ENCODE data around the gene SORCS1.
A peak's percentile ranks its signal among the peaks of the same experiment; 100 is the strongest.
"Not testable (repeated sequence)": the region's sequence is repeated elsewhere in the genome, so short reads cannot be mapped to it uniquely, and the experiment has no call there.

SORCS1 gene

DNA sequence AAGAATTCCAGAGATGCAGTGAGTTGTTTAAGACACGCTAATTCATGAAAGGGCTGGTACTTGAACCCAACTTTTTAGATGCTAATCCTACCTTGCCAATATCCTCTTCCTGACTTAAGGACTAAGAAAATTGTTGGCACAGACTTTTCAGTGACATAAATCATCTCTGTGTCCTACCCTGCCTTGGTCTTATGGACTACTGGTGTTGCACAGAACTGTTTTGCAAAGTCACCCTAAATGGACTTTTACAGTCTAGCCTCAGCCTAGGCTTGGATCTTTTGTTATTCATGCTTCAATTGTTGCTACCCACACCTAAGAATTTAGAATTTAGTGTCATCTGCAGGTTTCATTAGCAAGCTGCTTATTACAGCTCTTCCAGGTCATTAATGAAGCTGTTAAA lies 112.7 kb downstream of the SORCS1 start:
- no peak for DNase-seq (ENCODE audit: low spot score)

DNA sequence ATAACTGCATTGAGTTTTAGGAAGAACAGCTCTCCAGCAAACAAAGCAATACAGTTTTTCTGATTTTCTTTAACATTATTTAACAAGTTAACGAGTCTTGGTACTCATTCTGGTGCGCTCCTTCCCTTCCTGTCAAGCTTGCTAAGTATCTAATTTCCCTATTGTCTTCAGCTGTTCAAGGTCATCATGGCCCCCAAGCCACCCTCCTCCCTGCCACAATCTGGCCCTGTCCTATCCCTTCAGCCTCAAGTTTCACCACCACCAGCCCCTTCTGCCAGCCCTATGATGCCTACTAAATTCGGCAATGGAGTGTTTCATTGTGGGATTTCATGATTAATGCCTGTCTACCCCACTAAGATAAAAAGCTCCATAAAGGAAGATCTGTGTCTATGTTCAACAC lies 121.0 kb downstream of the SORCS1 start:
- DNase-seq (ENCODE audit: low spot score), result no peak

DNA sequence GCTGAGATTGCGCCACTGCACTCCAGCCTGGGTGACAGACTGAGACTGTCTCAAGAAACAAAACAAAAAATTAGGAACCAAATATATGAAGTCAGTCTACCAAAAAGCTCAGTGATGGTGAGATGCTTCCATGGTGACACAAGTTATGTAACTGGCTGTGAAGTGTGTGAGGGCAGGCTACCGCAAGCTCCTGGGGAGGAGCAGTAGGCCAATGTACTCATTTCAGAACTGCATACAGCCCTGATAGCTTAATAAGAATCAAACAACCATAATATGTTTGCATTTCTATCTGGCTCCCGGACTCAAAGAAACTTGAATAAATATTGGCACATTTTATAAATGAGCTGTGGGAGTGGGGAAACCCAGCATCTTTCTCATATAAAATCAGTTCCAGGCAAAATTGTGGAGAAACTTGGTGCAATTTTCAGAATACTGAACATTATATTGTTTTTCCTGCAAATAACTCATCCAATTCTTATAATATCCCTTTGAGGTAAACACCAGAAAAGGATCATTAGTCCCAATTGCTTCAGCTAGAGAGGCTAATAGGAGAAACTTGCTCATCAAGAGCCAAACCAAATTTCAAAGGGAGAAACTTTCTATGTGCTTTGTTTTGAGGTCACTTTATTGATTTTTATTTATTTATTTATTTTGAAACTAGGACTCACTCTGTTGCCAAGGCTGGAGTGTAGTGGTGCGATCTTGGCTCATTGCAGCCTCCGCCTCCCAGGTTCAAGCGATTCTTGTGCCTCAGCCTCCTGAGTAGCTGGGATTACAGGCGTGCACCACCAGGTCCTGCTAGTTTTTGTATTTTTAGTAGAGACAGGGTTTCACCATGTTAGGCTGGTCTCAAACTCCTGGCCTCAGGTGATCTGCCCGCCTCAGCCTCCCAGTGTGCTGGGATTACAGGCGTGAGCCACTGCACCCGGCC lies 127.0 kb downstream of the SORCS1 start:
- no peak for DNase-seq (ENCODE audit: low spot score)

DNA sequence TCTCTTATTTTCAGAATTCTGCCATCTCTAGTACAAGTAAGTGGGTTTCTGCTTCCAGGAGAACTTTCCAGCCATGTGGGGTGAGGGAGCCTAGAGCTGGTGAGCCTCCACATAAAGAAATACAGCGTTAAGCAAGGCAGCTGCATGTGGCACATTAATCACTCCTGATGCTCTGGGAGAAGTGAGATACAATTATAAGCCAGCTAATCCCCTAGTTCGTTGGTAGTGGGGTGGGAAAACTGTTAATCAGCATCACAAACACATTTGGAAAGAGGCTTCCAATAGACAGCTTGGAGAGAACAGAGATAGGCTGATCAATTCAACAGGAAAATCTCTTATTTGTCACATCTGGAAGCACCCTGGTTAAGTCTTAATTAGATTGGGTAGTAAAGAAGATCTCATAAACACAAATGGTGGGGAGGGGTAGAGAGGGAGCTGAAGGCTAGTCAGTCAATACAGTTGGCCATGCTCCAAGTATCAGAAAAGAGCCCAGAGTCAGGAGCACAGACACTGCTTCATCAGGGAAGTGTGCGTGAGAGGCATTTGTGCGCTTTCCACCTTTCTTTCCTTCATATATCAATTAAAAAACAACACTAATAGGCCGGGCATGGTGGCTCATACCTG lies 130.6 kb downstream of the SORCS1 start:
- DNase-seq (ENCODE audit: low spot score), result no peak

DNA sequence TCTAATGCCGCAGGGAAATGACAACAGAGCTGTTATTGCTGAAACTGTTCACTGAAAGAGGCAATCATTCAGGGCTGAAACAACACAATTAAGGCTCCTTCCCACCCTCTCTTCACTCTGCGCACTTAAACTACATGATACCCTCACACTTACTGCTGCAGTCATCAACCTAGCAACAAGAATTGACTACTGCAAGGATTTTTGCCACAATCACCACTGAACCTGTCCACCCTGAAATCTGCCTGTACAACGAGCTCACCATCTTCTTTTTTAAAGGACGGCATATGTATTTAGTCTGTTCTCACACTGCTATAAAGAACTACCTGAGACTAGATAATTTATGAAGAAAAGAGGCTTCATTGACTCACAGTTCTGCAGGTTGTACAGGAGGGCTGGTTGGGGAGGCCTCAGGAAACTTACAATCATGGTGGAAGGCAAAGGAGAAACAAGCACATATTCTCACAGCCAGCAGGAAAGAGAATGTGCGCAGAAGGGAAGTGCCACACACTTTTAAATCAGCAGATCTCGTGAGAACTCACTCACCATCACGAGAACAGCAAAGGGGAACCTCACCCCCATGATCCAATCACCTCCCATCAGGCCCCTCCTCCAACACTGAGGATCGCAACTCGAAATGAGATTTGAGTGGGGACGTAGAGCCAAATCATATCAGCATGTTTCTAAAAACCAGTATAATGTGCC lies 131.7 kb downstream of the SORCS1 start:
- DNase-seq (ENCODE audit: low spot score), result no peak

DNA sequence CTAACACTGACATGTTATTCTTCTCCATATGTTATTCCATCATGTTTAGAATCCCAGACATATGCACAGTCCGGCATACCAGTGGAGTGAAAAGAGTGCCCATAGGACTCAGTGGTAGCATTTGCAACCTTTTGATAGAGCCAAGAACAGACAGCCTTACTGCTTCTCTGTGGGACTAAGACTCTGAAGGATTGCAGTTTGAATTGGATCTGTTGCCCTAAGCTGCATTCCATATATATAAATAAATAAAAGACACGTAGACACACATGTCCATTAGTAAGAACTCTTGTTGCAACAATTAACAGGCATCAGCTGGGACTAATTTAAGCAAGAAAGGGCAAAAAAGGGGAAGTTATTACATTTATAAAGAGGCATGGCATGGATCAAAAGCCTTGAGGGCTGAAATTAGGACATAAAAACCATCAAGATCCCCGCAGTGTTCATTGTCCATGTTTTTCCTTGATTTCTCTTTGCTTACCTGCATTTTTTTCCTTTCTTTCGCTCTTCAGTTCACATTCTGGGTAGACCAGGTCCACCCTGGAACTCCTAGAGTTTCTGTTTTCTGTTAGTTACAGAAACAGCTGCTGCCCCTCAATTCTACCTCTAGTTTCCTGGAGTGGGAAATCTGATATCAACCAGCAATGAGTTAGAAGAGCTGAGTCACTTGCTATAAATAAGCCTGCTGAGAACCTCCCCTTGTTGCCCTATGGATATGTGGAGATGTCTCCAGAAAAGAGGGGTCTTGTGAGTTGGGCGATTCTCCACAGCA lies 132.4 kb downstream of the SORCS1 start:
- no peak for DNase-seq (ENCODE audit: low spot score)

DNA sequence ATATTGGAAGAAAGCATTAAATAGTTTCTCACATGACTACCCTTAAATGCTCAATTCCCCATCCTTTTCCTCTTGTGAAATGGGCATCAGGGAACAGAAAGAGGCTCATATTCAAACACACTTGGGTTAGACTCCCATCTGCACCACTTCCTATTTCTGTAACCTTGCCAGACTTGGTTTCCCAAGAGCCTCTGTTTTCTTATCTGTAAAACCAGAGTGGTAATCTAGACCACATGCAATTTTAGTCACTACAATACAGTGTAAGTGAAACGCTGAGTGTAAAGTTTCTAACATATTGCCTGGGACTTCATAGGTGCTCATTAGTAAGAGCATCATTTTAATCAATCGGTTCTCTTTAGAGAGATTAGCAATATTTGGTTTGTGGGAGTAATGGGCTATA lies 136.3 kb downstream of the SORCS1 start:
- DNase-seq (ENCODE audit: low spot score), result no peak

DNA sequence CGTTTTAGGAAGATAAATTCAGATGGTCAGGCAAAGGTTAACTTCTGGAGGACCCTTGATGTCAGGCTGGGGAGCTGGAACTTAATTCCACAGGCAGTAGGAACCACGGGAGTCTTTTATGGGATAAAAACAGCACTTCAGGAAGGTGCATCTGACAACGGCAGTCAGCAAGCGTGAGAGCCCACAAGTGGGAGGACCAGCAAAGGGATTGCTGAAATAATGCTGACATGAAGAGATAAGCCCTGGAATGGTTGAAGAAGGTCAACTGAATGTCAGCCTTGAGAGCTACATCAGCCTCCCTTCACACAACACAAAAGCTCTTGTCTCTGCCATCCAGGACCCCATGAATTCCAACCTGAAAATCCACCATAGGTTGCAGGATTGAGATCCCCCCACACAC lies 138.8 kb downstream of the SORCS1 start:
- DNase-seq (ENCODE audit: low spot score), result no peak

DNA sequence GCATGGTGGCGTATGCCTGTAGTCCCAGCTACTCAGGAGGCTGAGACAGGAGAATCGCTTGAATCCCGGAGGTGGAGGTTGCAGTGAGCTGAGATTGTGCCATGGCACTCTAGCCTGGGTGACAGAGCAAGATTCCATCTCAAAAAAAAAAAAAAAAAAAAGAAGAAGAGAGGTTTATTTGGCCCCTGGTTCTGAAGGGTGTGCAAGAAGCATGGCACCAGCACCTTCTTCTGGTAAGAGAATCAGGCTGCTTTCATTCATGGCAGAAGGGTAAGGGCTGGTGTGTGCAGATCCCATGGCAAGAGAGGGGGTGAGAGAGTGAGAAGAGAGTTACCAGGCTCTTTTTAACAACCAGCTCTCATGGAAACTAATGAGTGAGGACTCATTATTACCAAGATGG lies 140.5 kb downstream of the SORCS1 start:
- not testable (repeated sequence) for DNase-seq (ENCODE audit: low spot score)

DNA sequence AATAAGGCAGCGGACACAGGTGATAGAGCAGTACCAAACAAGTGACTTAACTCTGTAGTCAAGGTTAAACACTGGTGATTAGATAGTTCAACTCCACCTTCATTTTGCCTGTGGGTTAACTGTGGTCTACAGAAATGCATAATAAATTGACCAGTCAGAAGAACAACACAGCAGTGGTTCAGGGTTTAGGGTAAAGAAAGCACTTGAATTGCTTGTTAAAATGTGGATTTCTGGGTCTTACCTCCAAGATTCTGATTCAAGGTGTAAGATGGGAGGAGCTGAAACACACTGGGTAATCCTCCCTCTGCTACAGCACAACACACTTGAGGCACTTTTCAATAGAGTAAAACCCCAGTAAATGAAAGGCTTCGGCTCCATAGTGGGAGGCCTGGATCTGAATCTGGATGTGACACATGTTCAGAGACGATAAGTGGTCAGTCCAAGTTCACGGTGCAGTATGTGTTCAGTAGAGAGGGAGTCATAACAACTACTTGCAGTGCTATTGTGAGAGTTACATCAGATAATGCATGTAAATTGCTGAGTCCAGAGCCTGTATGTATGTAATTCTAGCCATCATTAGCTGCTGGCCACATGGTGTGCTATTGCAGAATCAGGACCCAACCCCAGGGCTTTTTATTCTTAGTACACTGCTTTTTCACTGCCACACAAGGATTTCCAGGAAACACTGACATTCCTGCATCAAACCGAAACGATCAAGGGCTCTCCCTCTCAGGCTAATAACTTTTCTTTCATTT lies 141.7 kb downstream of the SORCS1 start:
- DNase-seq (ENCODE audit: low spot score), result peak; percentile 1

DNA sequence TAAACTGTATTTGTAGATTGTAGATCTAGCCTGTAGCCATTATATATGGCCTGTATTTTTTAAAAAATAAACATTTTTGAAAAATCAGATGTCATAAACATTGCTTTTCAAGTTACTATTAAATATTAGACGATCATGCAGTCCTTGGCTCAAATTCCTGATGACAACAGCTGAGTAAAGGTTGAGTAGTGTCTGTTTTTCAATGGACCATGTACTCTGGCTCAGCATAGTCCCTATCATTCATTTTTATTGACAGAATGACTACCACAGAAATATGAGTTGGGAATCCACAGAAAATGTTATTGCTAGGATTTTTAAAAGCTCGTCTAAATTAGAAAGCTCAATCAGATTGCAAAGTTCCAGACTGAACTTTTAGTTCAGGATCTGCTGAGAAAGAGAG lies 145.4 kb downstream of the SORCS1 start:
- no peak for DNase-seq (ENCODE audit: low spot score)

DNA sequence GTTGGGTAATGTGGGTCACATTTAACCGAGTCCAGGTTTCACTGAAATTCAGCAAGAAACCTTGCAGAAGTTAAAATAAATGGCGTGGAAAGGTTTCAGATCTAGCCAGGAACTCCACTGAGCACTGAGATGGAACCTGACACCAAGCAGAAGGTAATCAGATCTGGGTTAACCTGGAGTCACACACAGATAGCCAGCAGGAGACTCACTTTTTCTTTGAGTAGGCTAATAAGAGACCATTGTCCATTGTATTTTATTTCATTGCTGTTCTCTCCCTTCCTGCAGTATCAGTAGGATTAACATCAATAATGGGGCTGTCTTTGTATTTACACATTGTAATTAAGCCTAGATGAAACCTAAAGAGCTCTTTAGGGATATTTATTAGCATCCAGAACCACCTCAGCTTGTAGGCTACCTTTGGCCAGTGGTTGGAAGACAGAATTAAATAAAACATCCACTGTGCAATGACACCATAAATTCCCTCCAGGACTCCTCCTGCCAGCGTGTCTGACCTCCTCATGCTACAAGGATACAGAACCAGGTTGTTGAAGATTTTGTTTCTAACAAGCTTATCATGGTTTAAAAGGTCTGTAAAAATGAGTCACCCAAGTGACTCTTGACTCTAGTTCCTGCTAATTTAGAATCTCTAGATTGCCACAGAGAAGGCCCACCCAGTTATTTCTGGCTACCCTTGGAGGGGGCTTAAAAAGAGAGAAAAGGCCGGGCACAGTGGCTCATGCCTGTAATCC lies 151.1 kb downstream of the SORCS1 start:
- no peak for DNase-seq (ENCODE audit: low spot score)

DNA sequence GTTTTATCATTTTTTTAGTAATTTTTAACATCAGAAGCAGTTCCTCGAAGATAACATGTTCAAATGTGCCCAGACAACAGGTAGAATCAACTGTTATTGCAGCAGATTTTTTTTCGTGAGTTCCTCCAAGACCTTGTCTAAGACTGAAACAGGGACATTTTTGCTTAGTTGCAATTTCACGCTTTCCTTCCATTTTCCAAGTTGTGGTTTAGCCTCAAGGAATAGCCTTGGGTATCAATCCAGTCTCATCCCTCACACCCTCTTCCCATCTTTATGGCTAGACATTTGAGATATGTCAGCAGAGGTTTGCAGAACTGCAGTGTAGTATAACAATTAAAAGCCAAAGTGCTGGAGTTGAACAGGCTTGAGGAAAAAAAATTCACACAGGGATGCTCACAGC lies 152.5 kb downstream of the SORCS1 start:
- DNase-seq (ENCODE audit: low spot score), result no peak

DNA sequence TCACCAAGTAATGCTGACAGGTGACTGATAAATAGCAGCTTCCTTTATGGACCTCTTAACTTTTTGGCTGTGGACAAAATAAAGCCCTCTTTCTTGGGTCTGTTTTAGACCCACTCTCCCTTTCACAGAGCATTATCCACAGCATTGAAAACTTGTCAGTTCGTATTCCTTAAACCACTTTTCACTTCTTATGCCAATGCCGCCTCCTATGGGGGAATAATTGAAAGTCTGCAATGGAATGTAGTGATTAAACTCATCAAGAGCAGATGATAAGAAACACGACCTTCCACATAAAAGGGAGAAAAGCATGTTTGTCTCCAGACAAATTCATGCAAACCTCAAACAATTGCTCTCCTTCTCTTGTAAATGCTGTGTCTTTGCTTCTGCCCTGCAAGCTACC lies 153.4 kb downstream of the SORCS1 start:
- no peak for DNase-seq (ENCODE audit: low spot score)

DNA sequence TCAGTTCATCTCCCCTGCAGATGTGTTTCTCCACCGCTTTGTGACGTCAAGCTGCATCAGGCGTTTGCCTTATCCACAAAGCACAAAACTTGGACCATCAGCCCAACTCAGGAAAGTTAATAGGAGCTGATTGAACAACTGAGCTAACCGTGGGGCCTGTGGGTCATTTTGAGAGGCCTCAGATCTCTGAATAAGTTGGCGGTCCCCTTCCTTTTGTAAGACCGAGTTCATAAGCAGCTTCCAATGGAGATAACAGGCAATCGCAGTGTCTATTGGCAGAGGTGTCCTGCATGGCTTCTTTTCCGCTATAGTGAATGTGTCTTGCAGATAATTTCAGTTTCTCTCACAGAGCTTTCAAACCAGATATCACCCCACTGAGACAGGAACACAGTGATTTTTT lies 154.0 kb downstream of the SORCS1 start:
- no peak for DNase-seq (ENCODE audit: low spot score)

DNA sequence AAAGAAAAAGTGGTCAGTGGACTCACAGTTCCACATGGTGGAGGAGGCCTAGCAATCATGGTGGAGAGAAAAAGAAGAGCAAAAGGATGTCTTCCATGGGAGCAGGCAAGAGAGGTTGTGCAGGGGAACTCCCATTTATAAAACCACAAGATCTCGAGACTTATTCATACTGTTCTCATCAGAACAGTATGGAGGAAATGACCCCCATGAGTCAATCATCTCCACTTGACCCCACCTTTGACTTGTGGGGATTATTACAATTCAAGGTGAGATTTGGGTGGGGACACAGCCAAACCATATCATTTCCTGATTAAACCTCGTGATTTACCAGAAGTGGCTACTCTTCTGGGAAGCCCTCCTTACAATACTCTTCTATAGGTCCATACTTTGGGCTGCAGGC lies 160.1 kb downstream of the SORCS1 start:
- DNase-seq (ENCODE audit: low spot score), result no peak

DNA sequence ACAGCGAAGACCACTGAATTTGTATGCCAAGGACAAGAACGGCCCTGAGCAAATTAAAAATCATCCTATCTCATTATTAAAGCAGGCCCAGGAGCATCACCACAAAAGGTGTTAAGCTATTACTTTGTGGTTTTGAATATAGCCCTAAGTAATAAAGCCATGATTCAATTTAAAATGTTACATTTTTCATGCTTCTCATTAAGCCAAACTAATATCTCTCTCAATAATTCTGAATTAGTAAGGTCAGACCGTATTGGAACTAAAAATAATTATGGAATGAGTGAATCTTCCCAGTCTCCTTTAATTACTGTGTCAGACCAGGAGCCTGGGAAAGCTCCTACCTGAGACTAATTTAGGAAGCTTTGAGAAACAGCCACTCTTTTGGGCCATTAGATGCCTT lies 162.4 kb downstream of the SORCS1 start:
- no peak for DNase-seq (ENCODE audit: low spot score)

DNA sequence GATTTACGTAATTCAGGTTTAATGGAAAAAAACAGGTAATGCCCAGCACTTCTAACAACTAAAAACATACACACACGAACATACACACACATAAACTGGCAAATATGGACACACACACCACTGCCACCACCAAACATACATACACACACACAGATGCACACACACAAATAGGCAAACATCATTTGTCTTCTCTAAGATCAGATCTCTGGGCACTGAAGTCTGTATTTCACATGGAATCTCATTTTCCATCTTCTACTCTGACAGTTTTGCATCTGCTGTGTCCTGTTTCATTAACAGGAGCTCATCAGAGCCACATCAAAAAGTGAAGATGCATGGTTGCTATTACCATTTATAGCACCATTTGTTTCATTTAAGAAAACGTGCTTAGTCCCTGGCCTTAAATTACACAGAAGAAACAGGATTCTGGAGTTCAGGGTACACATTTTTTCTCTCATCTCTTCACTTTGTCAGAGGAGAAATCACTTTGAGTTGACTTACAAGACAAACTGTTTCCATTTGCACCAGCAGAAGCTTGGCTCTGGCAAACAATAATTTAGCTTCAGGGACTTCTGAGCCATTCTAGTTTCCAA lies 165.3 kb downstream of the SORCS1 start:
- DNase-seq (ENCODE audit: low spot score), result no peak

DNA sequence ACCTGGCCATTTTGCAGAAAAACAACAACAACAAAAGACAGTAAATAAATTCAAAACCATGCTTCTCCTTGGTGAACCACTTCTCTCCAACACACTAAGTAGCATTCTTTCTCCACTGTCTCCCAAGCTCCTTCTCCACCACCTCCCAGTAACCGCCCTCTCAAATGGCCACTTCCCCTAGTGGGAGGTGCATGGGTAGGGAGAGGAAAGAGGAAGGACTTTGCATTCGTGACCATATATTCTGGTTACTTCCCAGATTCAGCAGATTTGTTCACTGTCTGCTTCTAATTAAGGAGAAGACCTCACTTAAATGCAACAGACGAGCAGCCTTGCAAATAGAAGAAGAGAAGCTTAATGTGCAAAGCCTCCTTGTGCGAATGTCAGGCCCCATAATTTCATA lies 166.8 kb downstream of the SORCS1 start:
- no peak for DNase-seq (ENCODE audit: low spot score)

DNA sequence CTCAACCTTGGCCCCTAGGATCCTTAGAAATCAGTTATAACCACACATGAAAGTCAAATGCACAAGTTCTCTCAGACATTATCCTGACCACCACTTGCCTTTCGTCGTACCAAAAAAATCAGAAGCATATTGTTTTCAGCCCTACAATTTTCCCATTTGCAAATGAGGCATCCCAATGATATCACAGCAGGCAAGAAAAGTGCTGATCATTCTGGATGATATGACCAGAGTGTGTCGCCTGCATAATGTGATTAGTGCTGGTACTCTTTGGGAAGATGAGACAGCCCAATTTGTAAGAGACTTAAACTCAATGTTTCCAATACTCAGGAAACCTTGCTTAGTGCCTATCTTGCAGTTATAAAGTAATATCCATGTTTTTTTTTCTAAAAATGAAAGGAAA lies 168.0 kb downstream of the SORCS1 start:
- no peak for DNase-seq (ENCODE audit: low spot score)
